HG02981 (cell line): ENCODE measurements around the gene RNF6.

Source experiments
- ATAC-seq: cut with Tn5 transposase; IDR thresholded peaks from one replicate; pipeline ENCODE4 v1.9.1; 2021; ENCODE audit warnings: mild to moderate bottlenecking, moderate library complexity; ENCODE audit not compliant: unreplicated experiment

RNF6 gene

DNA sequence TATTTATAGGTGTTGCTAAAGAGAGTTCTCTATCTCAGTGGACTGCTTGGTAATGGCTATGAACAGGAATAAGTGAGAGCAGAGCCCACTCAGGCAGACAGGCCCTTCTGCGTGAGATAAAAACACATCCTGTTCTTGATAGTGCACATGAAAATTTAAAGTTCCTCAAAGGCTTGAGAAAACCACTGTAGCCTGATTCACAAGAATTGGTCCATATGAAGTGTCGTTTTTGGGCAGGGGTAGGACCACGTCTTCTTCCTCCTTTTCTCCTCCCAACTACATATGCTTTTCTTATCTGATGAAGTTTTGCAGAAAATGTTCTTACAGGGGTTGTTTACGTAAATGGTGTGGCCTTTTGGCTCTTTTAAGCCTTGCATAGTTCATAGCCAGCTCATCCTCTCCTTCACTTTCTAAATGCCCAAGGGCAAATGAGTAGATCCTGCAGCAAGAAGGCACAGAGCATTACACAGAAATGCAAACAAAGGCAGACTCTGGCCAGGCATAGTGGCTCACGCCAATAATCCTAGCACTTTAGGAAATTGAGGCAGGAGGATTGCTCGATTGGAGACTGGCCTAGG is 53.8 kb downstream of the RNF6 start:
- ATAC-seq = no peak

DNA sequence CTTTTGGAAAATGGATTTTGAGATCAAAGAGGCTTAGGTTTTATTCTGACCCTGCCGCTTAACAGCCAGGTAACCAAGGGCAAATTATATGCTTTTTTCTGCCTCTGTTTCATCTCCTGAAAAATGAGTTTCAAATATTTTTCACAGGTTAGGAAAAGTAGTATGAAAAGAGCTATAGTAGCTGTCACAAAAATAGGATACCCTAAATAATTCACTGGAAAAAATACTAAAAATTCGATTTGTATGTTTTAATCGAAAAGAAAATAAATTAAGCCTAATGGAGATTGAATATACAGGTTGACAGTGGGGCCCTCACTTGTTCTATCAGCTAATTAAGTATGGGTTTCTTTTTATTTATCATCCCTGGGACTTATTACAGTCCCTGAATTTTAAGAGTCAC is 58.3 kb downstream of the RNF6 start:
- no peak for ATAC-seq
